GM21737 (cell line): Measurements from ENCODE around the gene PLPP4.

Experiments used
- ATAC-seq: cut with Tn5 transposase; IDR thresholded peaks from one replicate; pipeline ENCODE4 v1.9.1; 2021; ENCODE audit warnings: mild to moderate bottlenecking, moderate library complexity; ENCODE audit not compliant: unreplicated experiment

The PLPP4 gene

DNA sequence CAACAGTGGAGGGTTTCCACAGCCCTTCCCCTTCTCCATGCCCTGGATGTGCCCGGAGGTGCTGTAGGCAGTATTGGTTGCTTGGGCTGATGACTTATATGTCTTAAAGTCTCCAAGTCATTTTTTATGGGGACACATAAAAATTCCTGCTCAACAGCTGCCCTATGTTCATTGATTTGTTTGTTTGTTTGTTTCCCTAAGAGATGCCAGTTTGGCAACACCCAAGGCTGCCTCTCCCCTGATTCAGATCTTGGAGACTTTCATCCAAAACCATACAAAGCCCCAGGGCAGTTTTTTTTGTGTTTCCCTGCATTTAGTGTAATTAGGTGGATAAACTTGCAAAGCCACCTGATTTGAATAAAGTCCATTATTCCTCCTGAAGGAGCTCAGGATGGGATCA lies 115.3 kb downstream of the PLPP4 start:
- ATAC-seq: no peak

DNA sequence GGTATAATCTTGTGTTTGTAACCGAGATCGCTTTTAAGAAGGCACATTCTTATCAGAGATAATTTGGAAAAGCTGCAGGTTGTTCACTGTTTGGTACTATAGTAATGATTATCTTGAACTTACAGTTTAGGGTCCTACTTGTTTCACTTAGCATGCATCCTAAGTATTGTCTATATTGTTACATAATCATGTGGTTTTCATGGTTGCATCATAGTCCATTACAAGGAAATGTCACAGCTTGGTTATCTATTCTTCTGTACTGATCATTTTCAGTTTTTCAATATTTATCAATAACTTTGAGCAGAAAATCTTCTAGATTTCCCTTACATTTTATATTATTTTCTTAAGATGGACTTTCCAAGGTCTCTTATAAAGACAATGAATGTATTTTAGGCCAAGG lies 116.3 kb downstream of the PLPP4 start:
- no peak for ATAC-seq

DNA sequence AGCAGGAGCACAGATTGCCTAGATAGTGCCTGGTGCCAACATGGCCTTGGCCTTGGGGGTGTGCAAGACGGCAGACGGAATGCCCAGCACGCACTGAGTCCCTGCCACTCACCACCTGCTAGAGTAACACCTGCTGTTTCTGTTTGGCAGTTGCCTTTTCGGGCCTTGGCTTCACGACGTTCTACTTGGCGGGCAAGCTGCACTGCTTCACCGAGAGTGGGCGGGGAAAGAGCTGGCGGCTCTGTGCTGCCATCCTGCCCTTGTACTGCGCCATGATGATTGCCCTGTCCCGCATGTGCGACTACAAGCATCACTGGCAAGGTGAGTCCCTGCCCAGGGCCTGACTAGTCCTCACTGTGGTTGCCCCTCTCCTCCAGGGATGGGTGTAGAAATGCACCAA lies 118.0 kb downstream of the PLPP4 start:
- ATAC-seq: no peak

DNA sequence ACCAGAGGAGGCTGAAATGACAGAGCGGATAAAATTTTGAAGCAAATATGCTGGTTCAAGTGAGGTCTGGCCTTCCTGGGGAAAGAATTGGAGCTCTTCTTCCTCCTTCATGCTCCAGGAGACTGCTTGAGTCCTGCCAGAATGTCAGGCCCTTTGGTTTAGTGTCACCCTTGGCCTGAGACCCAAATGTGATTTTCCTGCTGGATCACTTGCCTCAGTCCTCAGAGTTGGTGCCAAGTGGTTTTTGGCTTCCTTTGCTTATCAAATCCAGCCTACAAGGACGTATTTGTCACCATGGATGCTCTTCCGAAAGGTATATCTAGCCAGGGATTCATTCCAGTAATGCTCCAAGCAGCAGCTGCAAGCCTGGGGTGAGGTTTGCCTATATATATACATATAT lies 118.4 kb downstream of the PLPP4 start:
- no peak for ATAC-seq

DNA sequence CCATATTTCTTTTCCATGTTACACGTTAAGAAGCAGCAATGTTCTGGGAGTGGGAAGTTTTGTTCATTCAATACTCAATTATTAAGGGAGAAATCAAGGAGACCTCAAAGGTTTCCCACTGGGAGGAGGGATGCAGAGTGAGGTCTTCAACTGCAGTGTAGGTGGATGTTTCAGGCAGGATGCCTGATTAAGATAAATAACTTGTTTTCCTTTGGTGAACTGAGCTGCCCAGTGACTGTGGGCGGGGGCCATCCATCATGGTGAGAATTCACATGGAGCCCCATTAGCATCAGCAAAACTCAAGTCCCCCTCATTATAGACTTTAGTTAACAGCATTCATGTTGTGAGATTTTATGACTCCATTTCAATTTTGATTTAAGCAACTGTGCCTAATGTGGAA lies 121.1 kb downstream of the PLPP4 start:
- ATAC-seq: no peak

DNA sequence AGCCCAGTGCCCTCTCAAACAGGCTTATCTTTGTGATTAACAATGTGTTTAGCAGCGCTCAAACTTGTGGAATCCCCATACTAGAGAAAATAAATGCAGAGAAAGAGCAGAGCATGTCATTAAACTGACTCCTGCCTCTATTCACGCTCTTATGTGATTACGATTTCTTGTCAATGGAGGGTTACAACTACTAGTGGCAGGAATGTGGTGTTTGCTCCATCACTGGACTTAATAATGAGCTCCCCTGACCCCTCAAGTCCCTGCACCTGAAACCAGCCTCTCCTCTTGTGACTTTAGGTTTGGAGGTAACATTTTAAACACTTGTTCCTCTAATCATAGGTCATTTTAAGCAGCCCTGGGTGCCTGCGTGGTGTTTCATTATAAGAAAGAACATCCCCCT lies 121.9 kb downstream of the PLPP4 start:
- no peak for ATAC-seq

DNA sequence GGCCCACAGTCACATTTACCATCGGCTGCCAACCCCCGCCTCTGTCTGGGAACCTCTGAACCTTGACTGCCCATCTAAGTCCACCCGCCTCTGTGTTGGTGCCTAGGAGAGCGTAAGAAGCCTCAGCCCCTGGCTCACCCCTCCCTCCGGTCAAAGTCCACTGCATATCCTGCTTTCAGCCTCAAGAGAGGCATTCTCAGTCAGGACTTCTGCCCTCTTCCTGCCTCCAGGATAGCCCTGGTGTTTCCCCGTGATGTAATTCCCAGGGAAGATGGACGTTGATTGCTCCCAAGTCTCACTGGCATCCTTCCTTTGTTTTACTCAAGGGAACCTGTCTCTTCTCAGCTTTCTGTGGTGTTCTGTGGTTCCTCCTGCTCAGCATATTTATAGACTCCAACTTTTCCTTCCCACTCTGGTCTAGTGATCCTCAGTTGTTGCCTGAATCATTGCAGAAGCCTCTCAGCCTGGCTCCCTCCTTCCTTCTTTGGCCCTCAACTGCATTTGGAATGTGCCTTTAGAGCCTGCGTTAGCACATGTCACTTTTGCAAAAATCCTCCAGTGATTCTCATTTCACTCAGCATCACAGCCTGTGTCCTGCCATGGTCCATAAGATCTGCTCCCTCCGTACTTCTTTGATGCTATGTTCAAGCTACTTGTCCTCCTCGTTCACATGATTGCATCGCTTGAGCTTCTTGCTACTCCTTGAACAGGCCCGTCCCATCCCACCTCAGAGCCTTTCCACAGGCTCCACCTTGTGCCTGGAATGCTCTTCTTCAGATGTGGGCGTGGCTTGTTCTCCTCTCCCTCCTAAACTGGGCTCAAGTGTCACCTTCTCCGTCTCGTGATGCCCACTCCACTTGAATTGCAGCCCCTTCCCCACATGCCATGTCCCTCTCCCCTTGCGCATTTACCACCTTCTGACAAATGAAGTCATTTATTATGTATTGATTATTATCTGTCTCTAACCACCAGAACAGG lies 124.2 kb downstream of the PLPP4 start:
- no peak for ATAC-seq

DNA sequence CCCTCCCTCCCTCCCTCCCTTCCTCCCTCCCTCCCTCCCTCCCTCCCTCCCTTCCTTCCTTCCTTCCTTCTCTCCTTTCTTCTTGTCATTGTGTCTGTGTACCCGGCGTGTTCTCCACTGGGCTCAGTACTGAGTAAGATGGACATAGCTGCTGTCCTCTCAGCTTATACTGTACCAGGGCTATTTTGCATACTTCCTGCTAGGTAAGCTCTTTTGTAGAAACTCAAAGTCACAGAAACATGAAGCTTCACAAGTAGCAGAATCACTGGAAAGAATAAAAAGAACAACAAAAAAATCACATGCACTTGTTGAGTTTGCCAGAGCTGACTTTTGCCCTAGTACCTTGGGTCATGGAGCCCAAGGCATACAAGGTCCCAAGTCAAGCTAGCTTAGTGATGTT lies 125.7 kb downstream of the PLPP4 start:
- no peak for ATAC-seq

DNA sequence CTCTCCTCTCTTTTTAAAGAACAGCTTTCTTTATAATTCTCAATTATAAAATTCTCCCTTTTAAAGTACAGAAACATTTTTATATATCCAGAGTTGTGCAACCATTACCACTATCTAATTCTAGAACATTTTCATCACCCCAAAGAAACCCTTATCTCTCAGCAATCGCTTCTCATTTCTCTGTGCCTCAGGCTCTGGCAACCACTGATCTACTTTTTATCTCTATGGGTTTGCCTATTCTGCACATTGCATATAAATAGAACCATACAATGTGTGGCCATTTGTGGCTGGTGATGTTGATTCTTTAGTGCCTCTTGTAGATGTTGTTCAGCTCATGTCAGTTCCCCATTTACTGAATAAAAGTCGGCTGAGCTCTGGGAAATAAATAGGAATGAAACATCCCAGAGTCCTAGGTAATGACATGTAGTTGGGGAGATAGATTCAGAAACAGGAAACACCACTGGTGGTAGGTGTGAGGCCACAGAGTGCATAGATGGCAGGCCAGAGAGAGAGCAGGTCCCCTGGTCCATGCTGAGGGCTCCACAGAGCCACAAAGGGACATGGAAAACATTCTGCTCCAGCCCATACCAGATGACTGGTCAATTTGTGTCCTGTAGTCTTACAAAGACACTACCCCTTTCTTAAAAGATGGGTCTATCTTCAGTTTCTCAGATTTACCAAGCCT lies 126.5 kb downstream of the PLPP4 start:
- ATAC-seq: no peak

DNA sequence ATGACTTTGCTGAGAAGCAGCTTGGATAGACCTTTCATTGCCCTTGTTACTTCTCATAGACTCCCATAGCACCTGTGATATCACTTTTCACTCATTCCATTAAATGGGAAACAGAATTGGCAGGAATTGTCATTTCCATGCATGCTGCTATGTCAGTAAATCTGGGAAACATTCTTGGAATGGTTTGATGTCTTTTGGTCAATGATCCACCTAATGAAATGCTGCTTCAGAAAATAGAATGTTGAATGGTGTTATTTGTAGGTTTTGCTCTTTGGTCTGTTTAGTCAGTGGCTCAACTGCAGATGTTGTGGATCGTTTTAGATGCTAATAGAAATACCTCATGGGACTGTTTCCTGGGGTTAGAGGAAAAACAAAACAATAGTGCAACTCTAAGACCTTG lies 127.8 kb downstream of the PLPP4 start:
- ATAC-seq: no peak

DNA sequence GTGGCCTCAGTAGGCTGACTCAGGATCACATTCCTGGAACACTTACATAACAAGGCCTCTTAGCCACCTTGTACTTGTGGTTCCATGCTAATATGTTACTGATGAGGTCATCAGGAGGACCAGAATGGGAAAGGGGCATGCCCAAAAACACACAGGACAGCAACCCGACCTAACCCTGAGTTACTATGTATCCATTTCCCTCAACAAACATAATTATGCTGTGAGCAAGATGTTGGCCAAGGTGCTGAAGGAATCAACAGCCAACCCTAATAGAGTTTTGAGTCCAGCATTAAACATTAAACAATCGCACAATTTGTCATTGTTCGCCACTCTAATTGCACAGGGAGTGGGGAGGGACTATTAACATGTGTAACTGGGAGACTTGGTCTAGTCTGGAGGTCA lies 129.4 kb downstream of the PLPP4 start:
- no peak for ATAC-seq

DNA sequence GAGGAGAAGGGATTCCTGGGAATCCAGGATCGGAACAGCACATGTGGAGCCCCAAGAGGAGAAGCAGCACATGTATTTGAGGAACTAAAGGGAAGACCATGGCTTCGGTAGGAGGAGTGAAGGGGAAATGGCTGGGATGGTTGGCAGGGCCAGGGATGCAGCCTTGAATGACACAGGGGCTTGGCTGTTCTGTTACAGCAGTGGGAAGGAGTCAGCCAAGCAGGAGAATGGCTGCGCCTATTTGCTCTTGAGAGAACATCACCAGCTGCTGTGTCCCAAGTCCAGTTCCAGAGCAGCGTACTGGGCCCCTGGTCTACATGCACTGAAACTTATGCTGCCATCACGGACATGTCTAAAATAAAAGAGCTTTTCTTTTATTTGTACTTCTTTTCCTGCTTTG lies 130.0 kb downstream of the PLPP4 start:
- no peak for ATAC-seq

DNA sequence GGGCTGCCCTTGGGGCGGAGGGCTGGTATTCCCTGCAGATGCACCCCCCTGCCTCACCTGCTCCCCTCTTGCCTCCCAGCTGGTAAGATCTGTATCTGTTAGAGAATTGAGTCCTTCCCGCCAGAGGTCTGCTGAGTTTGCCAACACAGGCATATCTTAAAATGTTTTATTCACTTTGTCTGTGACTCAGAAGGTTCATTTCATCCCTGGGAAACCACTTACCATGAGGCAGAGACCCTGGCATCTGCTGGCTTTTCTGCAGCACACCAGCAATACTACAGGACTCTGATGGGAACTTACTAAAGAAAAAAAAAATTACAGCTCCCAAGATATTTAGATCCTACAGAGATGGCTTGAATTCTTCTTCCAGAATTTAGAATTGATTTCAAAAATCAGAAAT lies 131.3 kb downstream of the PLPP4 start:
- no peak for ATAC-seq

DNA sequence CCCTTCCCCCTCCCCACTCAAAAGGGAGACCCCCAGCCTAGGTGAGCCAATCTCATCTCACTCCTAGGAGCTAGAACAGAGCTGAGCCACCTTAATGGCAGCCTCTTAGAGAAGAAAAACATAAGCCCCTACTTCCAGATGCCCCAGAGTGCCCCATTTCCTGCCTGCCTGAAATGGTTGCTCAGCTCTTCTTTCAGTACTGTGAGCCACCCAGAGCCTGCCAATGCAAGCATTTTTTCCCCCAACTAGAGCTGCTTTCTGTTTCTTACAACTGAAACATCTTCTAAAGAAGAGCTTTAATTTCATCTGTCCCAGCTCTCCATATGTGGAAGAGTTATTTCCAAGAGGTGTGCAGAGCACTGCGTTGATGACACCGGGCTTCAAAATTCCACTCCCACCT lies 136.7 kb downstream of the PLPP4 start:
- ATAC-seq: no peak

DNA sequence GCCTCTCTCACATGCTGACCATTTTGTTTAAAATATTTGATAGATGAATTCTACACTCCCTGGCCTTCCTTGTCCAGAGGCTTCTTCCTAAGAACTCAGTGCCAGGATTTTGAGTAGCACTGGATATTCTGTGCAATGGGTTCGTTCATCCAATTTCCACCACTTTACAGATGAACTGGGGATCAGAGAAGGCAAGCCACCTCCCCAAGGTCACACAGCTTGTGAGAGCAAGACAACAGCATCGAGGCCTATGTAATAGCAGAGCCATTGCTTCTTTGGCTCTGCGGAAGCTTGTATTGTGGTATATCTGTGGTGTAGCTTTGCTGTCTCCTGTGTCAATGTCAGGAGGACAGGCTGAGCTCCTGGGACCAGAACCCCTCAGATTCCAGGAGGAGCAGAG lies 140.9 kb downstream of the PLPP4 start:
- ATAC-seq: no peak

DNA sequence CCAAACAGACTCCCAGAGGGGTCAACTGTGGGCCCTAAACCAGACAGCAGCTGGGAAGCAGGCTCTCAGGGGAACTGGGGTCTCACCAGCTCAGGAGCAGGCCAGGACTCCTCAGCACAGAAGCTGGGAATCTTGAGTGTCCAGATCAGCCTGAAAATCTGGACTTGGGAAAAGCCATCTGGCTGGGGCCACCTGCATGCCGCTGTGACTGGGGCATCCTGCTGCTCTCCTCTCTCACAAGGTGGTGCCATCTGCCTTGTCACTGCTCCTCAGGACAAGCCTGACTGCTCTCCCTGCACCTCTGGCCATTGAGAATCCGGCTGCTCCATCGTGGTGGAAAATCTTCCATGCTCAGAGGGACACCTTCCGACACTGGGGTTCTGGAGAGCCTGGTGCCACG lies 141.4 kb downstream of the PLPP4 start:
- no peak for ATAC-seq

DNA sequence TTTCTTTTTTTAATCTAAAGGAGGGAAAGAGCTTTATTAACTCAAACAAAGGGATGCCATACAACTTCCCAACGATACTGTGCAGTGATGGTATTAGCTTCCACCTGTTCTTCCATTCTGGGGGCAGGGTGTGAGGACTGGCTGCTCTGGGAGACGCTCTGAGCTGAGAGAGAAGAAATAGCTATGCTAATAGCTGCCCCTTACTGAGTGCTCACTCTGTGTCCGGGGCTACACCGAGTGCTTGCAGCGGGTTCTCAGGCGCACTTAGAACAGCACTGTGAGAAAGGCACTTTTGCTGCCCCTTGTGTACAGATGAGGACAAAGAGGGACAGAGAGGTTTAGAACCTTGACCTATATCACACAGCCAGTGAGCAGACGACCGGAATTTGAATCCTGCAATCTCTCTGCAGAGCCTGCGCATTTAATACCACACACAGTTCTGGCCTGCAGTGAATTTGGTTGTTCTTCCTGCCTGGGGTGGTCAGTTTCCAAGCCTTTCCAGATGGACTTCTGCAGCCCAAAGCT lies 142.2 kb downstream of the PLPP4 start:
- ATAC-seq: no peak

DNA sequence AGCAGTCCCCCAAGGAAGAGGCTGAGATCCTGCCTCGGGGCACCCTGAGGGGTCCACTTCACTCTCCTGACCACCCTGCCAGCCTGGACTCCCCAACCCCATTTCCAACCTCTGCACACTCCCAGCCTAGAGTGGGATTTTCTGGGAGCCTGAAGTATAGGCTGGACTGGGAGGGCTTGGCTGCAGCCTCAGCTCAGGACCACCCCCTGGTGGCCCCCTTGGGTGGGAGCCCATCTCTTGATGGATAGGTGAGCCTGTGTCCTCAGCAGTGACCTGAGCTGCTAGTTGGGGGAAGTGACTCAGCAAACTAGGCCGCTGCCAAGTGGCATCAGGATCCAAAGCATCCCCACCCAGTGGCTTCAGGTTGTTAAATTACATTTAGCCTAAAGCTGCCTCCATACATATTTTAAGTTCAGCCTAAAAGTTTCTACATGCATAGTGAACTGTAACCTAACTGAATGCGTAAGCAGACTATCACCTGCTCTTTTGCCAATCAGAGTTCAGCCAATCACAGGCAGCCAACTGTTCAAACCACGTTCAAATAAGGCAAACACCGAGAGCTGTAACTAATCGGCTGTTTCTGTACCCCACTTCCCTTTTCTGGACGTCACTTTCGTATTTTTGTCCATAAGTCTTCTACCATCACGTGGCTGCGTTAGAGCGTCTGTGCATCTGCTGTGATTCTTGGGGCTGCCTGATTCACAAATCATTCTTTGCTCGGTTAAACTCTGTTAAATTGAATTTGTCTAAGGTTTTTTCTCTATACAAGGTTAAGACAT lies 144.0 kb downstream of the PLPP4 start:
- no peak for ATAC-seq

DNA sequence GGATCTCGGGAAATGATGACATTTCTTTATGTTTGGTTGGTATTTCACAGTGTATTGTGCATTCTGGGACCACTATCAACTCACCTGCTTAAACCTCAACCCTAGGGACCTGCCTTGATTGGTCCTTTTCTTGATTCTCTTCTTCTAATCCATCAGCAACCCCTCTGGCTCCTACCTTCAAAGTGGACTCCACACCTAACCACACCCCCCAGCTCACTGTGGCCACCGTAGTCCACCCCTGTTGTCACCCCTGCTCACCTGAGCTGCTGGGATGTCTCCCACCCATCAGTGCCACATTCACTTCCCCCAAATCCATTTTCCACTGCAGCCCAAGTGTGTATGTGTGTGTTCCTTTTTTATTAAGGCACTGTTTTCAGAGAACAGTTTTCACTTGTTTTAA lies 145.0 kb downstream of the PLPP4 start:
- ATAC-seq: no peak

DNA sequence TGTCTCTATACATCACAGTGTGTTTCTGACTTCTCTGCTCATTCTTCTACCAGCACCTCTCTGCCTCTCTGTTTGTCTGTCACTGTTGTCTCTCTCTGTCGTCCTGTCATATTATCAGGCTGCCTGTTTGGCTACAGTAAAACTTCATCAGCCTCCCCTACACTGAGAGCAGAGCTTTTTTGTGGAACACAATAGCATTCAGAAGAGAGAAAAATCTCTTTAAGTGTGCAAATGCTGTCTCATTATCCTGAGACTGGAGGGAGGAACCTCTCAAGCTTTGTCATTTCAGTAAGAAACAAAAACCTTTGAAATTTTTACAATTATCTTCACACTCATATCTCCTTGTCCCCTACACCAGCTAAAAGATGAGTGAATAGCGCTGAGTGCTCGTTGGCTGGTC lies 148.4 kb downstream of the PLPP4 start:
- ATAC-seq: no peak

DNA sequence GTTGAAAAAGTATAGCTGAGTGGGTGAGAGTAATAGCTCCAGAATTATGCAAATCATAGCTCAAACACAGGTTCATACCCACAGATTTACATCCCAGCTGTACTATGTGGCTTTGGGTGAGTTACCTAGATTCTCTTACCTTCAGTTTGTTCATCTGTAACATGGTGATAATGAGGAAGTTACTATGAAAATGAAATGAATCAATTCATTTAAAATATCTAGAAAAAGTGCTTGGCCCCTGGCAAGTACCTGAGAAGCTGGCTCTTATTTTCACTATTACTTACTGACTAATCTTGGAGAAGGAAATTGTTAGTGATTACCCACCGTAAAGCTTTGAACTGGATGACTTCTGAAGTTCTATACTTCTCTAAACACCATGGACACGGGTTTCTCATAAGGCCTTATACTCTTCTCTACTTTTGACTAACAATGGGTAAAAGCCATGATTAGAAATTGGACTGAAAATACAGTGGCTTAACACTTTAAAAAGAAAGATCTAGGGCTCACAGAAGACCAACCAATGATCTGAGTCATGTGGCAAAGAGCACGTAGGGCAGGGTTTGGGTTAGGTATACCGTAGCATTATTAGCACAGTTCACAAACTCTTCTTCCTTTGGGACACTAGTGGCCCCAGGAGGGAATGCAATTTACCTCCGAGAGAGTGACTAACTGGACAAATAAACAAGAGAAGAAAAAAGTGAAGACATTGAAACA lies 149.2 kb downstream of the PLPP4 start:
- peak; percentile 72 for ATAC-seq
